H1 (cell line): Measurements from ENCODE around the gene E2F3. TPM values are rescaled to one million over a fixed set of nuclear protein-coding genes. Genes with fewer than 3 reads are reported as not detected.
"Not testable (repeated sequence)": the region's sequence is repeated elsewhere in the genome, so short reads cannot be mapped to it uniquely, and the experiment has no call there.

Source experiments
- CTCF ChIA-PET: fragments of 300-600 bp; sonication (Branson Sonifier 250); formaldehyde crosslinking; loops from one replicate; lab custom pipeline; 2021; ENCODE audit not compliant: partially characterized antibody; lab: Charles Lee
- POLR2A ChIA-PET: fragments of 300-600 bp; sonication (Branson Sonifier 250); formaldehyde crosslinking; loops from one replicate; lab custom pipeline; 2021; ENCODE audit warnings: inconsistent platforms; ENCODE audit not compliant: partially characterized antibody; lab: Charles Lee
- DNase-seq, 2 experiments: peaks; one replicate each; pipeline versions ENCODE4 v3.0.0 to v3.0.0-alpha.2; 2010 to 2022; ENCODE audit warnings: low spot score in 2 of 2, low read depth in 1 of 2, mixed read lengths in 1 of 2
- FAIRE-seq: peaks from 2 replicates; lab custom pipeline; 2011; peaks lifted over from hg19 to GRCh38; lab: Jason Lieb, UNC
- H2AFZ ChIP-seq: 2 replicates; pipeline ENCODE4 v1.8.1; 2012; ENCODE audit warnings: low read length, inconsistent platforms
- H2AK5ac ChIP-seq: 2 replicates; pipeline ENCODE4 v1.6.1; 2013; ENCODE audit warnings: low read depth, low read length
- H2BK120ac ChIP-seq: replicated peaks from 2 replicates; pipeline ENCODE3; 2013; ENCODE audit warnings: low read depth, low read length, inconsistent platforms
- H2BK12ac ChIP-seq: 2 replicates; pipeline ENCODE4 v1.6.1; 2013; ENCODE audit warnings: low read depth, low read length
- H2BK15ac ChIP-seq: 2 replicates; pipeline ENCODE4 v1.6.1; 2013; ENCODE audit warnings: low read length
- H2BK20ac ChIP-seq: 2 replicates; pipeline ENCODE4 v1.6.1; 2013; ENCODE audit warnings: low read length
- H2BK5ac ChIP-seq: 2 replicates; pipeline ENCODE4 v1.6.1; 2013; ENCODE audit warnings: low read depth, low read length
- H3K14ac ChIP-seq: 2 replicates; pipeline ENCODE4 v1.6.1; 2013; ENCODE audit warnings: inconsistent platforms; ENCODE audit not compliant: insufficient read length
- H3K18ac ChIP-seq: 2 replicates; pipeline ENCODE4 v1.6.1; 2013; ENCODE audit warnings: low read length; ENCODE audit errors: extremely low read depth
- H3K23ac ChIP-seq: 2 replicates; pipeline ENCODE4 v1.6.1; 2013; ENCODE audit warnings: inconsistent platforms; ENCODE audit not compliant: insufficient read length
- H3K23me2 ChIP-seq: 2 replicates; pipeline ENCODE4 v1.6.1; 2013; ENCODE audit warnings: low read depth, low read length
- H3K27ac ChIP-seq: 2 replicates; pipeline ENCODE4 v1.6.1; 2011; ENCODE audit warnings: low read depth, low read length, inconsistent platforms
- H3K27me3 ChIP-seq, 4 experiments: replicated peaks in 1 of 4; 1 replicate in 1 of 4; 2 replicates in 3 of 4; pipeline versions ENCODE4 v1.6.1 to v1.8.1; 2011 to 2013; ENCODE audit warnings: low read length in 3 of 4, mild to moderate bottlenecking in 3 of 4, inconsistent platforms in 2 of 4, mixed read lengths in 2 of 4, moderate library complexity in 1 of 4; ENCODE audit not compliant: control insufficient read depth in 3 of 4, insufficient read depth in 3 of 4; ENCODE audit errors: extremely low read depth in 1 of 4
- H3K36me3 ChIP-seq, 4 experiments: 2 replicates each; pipeline versions ENCODE4 v1.6.1 to v1.8.1; 2011 to 2013; ENCODE audit warnings: mild to moderate bottlenecking in 4 of 4, low read length in 3 of 4, moderate library complexity in 2 of 4, control low read depth in 1 of 4, inconsistent platforms in 1 of 4; ENCODE audit not compliant: insufficient read depth in 4 of 4, control insufficient read depth in 2 of 4
- H3K4ac ChIP-seq: replicated peaks from 2 replicates; pipeline ENCODE3; 2013; ENCODE audit warnings: low read length, low read depth, mixed read lengths, inconsistent platforms; ENCODE audit not compliant: insufficient read length
- H3K4me1 ChIP-seq, 4 experiments: replicated peaks in 1 of 4; 1 replicate in 1 of 4; 2 replicates in 3 of 4; pipeline versions ENCODE4 v1.6.1 to v1.8.1; 2011 to 2013; ENCODE audit warnings: low read length in 3 of 4, inconsistent platforms in 2 of 4, mixed read lengths in 1 of 4; ENCODE audit not compliant: insufficient read depth in 4 of 4, control insufficient read depth in 3 of 4
- H3K4me2 ChIP-seq, 2 experiments: 2 replicates each; pipeline versions ENCODE4 v1.6.1 to v1.8.1; 2011 to 2013; ENCODE audit warnings: low read depth in 2 of 2, low read length in 2 of 2, control low read depth in 1 of 2, inconsistent platforms in 1 of 2, mild to moderate bottlenecking in 1 of 2; ENCODE audit not compliant: insufficient read depth in 1 of 2
- H3K4me3 ChIP-seq, 4 experiments: fragments of 200-600, 300-600 bp in 1 of 4; sonication (generic), shearing (Covaris generic), sonication (Bioruptor Twin) in 1 of 4; 2 replicates each; pipeline versions ENCODE4 v1.5.1 to v1.8.1; 2011 to 2016; ENCODE audit warnings: low read length in 4 of 4, low read depth in 3 of 4, control low read depth in 2 of 4, inconsistent platforms in 2 of 4, mild to moderate bottlenecking in 2 of 4, mixed read lengths in 1 of 4, moderate library complexity in 1 of 4; ENCODE audit not compliant: insufficient read depth in 2 of 4; ENCODE audit errors: extremely low read depth in 1 of 4
- H3K56ac ChIP-seq: replicated peaks from 2 replicates; pipeline ENCODE3; 2013; ENCODE audit warnings: low read depth, mild to moderate bottlenecking, mixed read lengths, low read length, inconsistent platforms; ENCODE audit not compliant: insufficient read length
- H3K79me1 ChIP-seq: 2 replicates; pipeline ENCODE4 v1.6.1; 2013; ENCODE audit warnings: low read depth, low read length, control low read depth
- H3K79me2 ChIP-seq, 2 experiments: 2 replicates each; pipeline versions ENCODE4 v1.6.1 to v1.8.1; 2012 to 2013; ENCODE audit warnings: low read length in 2 of 2, mild to moderate bottlenecking in 2 of 2, inconsistent platforms in 1 of 2; ENCODE audit not compliant: insufficient read depth in 2 of 2, control insufficient read depth in 1 of 2
- H3K9ac ChIP-seq, 4 experiments: replicated peaks in 1 of 4; 1 replicate in 1 of 4; 2 replicates in 3 of 4; pipeline versions ENCODE4 v1.6.1 to v1.8.1; 2011 to 2013; ENCODE audit warnings: low read depth in 3 of 4, low read length in 3 of 4, control low read depth in 2 of 4, mild to moderate bottlenecking in 2 of 4, moderate library complexity in 2 of 4, inconsistent platforms in 1 of 4; ENCODE audit errors: extremely low read depth in 1 of 4
- H3K9me3 ChIP-seq, 2 experiments: 2 replicates each; pipeline versions ENCODE4 v1.6.1 to v1.8.1; 2012 to 2013; ENCODE audit warnings: mild to moderate bottlenecking in 2 of 2, moderate library complexity in 2 of 2, control low read depth in 1 of 2, inconsistent platforms in 1 of 2, low read depth in 1 of 2, low read length in 1 of 2, mixed read lengths in 1 of 2; ENCODE audit not compliant: insufficient read depth in 2 of 2
- H4K20me1 ChIP-seq, 2 experiments: replicated peaks in 1 of 2; 2 replicates each; pipeline versions ENCODE3 to v1.8.1; 2011 to 2013; ENCODE audit warnings: inconsistent platforms in 2 of 2, low read length in 2 of 2, mild to moderate bottlenecking in 1 of 2; ENCODE audit not compliant: insufficient read depth in 2 of 2, control insufficient read depth in 1 of 2
- H4K5ac ChIP-seq: 2 replicates; pipeline ENCODE4 v1.6.1; 2013; ENCODE audit warnings: low read length, low read depth, mixed read lengths, inconsistent platforms; ENCODE audit not compliant: insufficient read length
- H4K8ac ChIP-seq: 2 replicates; pipeline ENCODE4 v1.8.0; 2013; ENCODE audit warnings: mild to moderate bottlenecking, moderate library complexity, low read length, inconsistent platforms; ENCODE audit not compliant: insufficient read depth; ENCODE audit errors: extremely low read depth
- H4K91ac ChIP-seq: replicated peaks from 2 replicates; pipeline ENCODE3; 2013; ENCODE audit warnings: low read length, mixed read lengths, inconsistent platforms; ENCODE audit not compliant: insufficient read length
- WGBS, 2 experiments: shearing (Covaris generic) in 1 of 2; methylation state at CpG; one replicate each; pipeline versions ENCODE4 v1.1.6 to v1.1.7; 2013 to 2015; ENCODE audit warnings: low lambda C conversion rate in 2 of 2, mixed read lengths in 2 of 2, inconsistent platforms in 1 of 2, low coverage in 1 of 2, missing lambda C conversion rate in 1 of 2; ENCODE audit not compliant: insufficient replicate concordance in 2 of 2, insufficient coverage in 1 of 2, insufficient read length in 1 of 2; ENCODE audit errors: extremely low coverage in 1 of 2, missing lambda C conversion rate in 1 of 2; 5-methylcytosine and 5-hydroxymethylcytosine counted together
- polyA plus RNA-seq, 7 experiments: library from polyadenylated mRNA; depleted of rRNA in 3 of 7; stranded (reverse) in 5 of 7; unstranded in 2 of 7; fragments of >200 nt in 5 of 7; fragments of 200-250 nt in 2 of 7; gene quantifications; 1 replicate in 5 of 7; 2 replicates in 1 of 7; 4 replicates in 1 of 7; pipeline versions ENCODE4 v1.2.1 to v1.2.3, GENCODE V29; 2011 to 2013; ENCODE audit warnings: missing spikeins in 2 of 7, mixed read lengths in 2 of 7
- total RNA-seq: library from RNA; stranded (reverse); fragmentation: NEBNext Ultra II Directional; extraction: Animal tissue kit (Norgen Biotek cat#: 25700); gene quantifications from 2 replicates; pipeline ENCODE4 v1.2.1, GENCODE V29; 2021

Gene E2F3
- total and polyA plus RNA-seq, 2 of the 8 experiments (the other 6 are each of a cell fraction or from before 2014, with no cell fraction given) = 14.9 to 42.2 TPM

DNA sequence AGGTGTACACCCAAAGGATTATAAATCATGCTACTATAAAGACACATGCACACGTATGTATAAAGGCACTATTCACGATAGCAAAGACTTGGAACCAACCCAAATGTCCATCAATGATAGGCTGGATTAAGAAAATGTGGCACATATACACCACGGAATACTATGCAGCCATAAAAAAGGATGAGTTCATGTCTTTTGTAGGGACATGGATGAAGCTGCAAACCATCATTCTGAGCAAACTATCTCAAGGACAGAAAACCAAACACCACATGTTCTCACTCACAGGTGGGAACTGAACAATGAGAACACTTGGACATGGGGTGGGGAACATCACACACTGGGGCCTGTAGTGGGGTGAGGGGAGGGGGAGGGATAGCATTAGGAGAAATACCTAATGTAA, 123.5 kb downstream of the E2F3 start:
- CTCF ChIA-PET, H2BK12ac ChIP-seq, H3K27me3 ChIP-seq, H3K4me2 ChIP-seq, POLR2A ChIA-PET, H3K56ac ChIP-seq, H3K23ac ChIP-seq, H4K5ac ChIP-seq, H4K20me1 ChIP-seq, H3K23me2 ChIP-seq, H3K4me1 ChIP-seq, H4K91ac ChIP-seq, H3K9ac ChIP-seq, H3K4me3 ChIP-seq, H2AFZ ChIP-seq, H2AK5ac ChIP-seq, H3K4ac ChIP-seq, H2BK15ac ChIP-seq, FAIRE-seq, H3K27ac ChIP-seq, H3K9me3 ChIP-seq, H3K79me1 ChIP-seq, H2BK5ac ChIP-seq, H2BK120ac ChIP-seq, H3K36me3 ChIP-seq, H2BK20ac ChIP-seq, H4K8ac ChIP-seq, H3K14ac ChIP-seq, H3K79me2 ChIP-seq, H3K18ac ChIP-seq: not testable (repeated sequence)
- WGBS, 2 experiments = 94% methylated on average over 3 of the region's 3 CpGs; no CpG with 5 or more reads in 1 of the 2 experiments
- peak in 1 of 2 experiments; percentile 1 for DNase-seq
